GM21381 (cell line): ENCODE data around the gene FABP3.

Experiments
- ATAC-seq: cut with Tn5 transposase; IDR thresholded peaks from one replicate; pipeline ENCODE4 v1.9.1; 2021; ENCODE audit warnings: mild to moderate bottlenecking, moderate library complexity; ENCODE audit not compliant: unreplicated experiment

The FABP3 gene

DNA sequence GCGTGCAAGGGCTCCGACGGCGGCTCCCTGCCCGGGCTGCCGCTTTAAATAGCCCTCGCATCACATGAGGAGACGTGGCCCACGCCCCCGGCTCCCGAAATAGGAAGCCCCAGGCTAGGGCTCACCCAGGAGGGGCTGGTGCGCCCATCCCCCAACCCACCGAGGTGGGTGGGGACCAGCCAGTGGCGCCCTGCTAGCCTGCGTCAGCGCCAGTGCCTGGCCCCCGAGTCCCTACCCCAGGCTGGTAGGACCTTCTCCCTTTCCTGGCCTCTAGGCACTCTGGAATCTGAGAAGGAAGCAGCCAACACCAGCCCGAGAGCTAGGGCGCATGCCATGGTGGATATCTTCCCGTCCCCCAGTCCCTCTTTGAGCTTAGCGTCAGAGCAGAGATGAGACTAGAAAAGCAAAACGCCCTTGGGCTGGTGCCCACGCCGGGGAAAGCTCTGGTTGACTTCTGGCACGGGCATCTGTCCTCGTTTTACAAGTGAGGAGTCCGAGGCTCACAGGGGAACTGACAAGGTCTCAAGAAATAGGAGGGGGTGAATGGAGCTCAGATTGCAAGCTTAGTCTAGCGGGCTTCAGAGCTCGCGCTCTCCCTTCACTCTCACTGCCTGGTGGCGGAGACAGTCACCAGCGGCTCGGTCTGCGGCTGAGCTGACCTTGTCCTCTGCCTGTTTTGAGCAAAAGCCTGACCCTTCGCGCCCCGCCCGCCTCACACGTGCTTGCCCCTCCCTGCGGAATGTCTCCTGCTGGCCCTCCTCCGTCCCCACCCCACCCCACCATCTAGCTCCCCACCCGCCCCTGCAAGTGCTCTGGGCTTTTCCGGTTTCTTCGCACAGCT lies at the start of gene FABP3:
Gene FABP3 (minus strand): TSS at position 21 of the 841 bp plus-strand sequence. CDS start 62 bp downstream, outside the sequence.
- ATAC-seq, result no peak

DNA sequence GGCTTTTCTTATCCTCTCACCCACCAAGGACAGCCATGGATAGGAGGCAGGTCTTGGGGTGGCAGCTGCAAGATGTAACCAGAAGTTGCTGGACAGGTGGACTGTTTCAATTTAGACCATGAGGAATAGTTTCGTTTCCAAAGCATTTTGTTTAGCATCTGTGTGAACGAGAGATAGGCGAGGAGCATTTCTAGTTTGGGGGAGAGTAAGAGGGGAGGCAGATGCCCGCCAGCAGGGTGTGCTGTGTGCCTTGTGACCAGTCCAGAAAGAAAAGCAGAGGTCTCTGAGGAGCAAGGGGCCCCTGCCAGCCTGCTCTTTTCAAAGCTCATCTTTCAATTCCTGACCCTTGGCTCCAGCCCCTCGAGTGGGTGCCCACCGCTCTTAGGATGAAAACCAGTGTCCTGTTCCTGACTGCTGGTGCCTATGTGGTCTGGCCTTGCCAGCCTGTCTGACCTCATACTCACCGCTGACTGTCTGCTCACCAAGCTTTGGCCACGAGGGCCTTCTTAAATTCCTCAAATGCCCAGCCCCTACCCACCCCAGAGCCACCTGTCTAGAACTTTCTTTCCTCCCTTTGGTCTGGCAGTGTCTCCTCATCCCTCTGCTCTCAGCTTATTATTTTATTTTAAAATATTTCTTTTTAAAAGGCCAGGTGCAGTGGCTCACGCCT lies 48.6 kb upstream of the FABP3 start:
- ATAC-seq, result no peak

DNA sequence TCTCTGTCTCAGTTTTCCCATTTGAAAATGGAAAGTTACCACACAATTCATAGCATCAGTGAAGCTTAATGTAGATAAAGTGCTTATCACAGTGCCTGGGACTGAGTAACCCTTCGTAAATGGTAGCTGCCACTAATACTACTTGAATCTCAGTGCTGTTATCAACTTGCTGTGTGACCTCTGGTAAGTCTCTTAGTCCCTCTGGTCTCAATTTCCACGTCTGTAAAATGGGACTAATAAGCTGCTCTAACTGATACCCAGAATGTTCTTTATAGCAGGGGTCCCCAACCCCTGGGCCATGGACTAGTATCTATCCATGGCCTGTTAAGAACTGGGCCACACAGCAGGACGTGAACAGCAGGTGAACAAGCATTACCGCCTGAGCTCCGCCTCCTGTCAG lies 47.8 kb upstream of the FABP3 start:
- ATAC-seq, result no peak

DNA sequence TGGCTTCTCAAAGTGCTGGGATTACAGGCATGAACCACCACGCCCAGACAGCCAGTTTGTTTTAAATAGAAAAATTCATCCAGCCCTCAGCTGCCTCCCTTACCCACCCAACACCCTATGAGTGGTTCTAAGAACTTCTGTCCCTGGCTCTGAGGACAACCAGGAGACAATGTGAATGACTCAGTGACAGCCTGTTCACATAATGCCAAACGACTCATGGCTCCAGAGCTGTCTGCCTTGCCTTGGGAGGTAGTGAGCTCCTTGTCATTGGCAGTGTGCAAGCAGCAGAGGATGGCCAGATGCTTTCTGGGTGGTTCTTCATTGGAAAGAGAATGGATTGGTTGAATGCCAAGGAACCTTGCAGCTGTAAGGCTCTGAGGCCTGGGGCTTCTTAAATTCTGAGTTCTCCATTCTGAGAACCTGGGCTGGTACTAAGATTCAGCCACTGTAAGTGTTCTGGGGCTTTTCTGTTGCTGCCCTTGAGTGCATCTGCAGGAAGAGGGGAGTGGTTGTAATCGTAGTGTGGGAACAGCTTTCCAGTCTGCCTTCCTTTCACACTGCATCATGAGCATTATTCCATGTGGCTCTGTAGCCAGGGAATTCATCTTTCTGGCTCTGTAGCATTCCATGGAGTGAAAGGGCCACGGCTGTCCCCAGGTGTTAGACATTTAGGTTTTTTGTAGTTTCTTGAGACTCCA lies 45.9 kb upstream of the FABP3 start:
- ATAC-seq, result no peak

DNA sequence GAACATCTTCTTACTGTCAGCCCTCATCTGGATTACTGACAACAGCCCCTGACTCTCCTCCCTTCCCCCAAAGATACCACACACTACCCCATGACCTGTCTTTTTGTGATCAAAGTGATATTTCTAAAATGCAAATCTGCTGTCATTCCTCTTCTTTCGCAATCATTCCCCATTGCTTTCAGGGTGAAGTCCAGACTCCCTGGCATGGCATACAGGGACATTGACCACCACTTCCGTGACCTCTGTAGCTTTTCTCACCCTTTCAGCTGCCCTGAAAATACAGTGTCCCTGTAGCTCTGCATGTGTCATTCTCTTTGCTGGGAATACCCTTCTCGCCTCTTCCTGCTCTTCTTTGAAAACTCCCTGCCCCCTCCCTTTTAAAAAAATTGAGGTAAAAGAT lies 44.3 kb upstream of the FABP3 start:
- ATAC-seq, result no peak

DNA sequence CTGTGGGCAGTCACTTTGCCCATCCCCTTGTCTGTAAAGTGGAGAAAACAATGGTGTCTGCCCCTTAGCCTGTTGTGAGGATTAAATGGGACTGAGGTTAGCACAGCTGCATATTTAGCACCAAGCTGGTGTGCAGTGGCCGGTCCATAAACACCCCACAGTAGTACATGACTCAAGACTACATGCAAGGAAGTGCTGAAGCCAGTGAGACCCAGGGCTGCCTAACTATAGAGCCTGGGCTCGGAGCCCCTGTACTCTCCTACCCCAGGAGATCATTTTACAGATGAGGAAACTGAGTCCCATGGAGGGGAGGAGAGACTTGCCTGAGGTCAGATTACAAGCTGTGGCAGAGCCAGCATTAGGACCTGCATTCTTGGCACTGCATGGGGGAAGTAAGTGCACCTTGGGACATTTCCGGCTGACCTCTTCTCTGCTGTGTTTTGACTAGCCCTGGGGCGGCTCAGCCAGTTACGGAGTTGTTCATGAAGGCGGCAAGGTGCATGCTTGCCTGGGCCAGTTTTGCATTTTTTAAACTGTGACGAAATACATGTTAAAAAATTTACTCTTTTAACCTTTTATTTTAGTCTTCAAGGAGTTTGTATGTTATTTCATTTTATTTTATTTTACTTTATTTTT lies 43.3 kb upstream of the FABP3 start:
- ATAC-seq, result no peak

DNA sequence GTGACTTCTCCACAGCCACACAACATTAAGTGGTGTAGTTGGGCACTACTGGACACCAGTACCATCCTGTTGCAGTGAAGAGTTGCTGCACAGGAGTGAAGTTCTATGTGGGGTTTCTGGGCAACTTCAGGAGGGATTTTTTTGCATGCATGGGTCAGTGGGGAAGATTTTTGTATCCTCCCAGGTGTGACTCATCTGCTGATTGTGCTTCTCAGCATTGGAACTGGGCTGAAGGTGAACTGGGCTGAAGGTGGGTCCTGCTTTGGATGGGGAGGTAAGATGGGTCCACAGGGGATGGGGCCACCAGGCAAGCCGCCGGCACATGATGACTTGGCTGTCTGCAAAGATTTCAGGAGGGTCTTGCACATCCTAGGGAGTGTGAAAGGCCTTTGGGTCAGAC lies 42.8 kb upstream of the FABP3 start:
- no peak for ATAC-seq

DNA sequence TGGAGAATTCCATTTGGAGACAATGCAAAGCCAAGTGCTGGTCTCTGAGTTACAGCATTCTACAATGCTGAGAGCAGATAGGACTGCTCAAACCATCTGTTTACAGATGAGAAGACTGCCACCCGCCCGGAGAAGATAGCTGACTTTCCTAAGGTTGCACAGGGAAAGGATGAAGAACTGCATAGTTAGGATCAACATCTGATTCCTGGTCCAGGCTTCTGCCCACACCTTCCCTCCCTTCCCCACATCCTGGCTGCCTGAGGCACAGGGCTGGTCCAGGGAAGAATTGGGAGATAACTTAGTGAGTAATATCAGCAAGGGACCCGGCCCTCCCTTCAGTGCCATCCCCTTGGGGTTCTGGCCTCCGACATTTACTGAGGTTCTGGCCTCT lies 42.1 kb upstream of the FABP3 start:
- no peak for ATAC-seq

DNA sequence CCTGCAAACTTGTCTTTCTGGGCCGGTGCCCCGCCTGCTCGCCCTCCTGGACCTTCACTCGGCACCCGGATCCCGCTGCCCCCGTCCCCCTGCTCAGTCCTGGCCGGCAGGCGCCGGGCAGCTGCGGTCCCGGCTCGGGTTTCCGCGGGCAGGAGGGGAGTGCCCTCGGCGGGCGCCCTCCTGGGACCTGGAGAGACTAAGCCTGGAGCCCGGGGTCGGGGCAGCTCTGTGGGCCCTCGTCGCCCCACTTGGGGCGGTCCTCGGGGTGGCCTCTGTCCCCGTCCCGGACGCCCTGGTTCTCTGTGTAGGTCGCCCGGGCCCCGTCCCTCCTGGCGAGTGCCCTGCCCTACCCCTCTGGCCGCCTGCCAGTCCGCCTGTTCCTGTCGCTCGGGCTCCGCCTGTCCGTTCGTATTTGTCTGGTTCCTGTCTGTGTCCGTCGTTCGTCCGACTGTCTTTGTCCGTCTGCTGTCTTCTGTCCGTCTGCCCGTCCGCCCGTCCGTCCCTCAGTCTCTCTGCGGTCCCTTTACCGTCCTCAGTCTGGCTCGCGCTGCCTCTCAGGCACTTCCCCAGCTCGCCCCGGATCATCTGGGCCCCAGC lies 40.6 kb upstream of the FABP3 start:
- peak; percentile 44 for ATAC-seq

DNA sequence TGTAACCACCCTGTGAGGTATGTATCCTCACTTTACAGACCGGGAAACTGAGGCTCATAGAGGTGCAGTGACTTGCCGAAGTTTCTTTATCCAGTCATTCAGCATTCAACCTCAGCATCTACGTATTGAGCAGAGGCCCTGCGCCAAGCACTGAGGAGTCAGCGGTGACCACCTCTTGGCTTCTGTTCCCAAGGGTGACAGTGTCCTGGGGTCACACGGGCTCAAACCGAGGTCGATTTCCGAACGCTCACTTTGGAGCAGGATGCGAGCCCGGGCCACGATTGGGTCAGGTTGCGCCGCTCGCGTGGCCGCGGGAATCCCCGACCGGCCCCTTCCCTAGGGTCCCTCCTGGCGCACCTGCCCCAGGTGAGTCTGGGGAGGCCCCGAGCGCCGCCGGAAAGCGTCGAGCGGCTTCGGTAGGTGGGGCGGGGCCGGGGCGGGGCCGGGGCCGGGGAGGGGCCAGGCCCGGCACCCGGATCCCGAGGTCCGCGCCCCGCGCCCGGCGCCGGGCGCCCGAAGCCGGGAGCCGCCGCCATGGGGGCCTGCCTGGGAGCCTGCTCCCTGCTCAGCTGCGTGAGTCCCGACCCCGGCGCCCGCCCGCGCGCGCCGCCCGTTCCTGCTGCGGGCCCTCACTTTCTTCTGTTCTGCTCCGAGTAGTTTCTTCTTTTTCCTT lies 40.0 kb upstream of the FABP3 start, which contains the start of gene SERINC2:
Gene SERINC2 (plus strand): TSS at position 482 of the 673 bp plus-strand sequence. CDS start 53 bp downstream, at position 535.
- ATAC-seq, result peak; percentile 48

DNA sequence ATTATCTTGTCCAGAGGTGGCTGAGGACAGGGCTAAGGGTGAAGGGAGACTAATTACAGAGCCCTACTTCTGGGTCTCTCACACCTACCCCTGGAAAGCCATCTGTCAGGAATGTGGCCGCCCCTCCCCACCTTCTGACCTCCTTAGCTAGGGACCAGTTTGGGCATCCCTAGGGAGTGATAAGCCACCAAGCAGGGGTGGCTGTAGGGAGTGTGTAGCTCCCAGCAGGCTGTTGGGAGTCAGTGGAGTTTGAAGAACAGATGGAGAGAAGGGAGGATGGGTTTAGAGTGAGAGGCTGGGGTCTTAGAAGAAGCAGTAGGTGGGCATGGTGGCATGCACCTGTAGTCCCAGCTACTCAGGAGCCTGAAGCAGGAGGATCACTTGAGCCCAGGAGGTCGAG lies 39.3 kb upstream of the FABP3 start:
- no peak for ATAC-seq

DNA sequence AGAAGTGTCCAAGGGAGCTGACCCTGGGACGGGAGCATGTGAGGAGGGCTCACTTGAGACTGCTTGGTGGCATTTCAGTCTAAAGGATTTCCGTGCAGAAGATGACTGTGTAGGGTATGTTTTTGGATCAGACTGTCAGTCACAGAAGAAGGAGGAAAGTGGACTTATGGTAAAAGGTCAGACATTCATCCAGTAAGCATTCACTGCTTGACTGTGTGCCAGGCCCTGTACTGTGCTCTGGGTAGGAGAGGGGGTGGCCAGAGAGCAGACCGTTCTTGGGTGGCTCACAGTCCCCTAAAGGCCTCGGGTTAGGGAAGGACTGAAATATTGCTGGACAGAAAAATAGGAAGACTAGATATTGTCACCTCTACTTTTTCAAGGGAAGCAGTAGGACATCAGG lies 38.0 kb upstream of the FABP3 start:
- no peak for ATAC-seq

DNA sequence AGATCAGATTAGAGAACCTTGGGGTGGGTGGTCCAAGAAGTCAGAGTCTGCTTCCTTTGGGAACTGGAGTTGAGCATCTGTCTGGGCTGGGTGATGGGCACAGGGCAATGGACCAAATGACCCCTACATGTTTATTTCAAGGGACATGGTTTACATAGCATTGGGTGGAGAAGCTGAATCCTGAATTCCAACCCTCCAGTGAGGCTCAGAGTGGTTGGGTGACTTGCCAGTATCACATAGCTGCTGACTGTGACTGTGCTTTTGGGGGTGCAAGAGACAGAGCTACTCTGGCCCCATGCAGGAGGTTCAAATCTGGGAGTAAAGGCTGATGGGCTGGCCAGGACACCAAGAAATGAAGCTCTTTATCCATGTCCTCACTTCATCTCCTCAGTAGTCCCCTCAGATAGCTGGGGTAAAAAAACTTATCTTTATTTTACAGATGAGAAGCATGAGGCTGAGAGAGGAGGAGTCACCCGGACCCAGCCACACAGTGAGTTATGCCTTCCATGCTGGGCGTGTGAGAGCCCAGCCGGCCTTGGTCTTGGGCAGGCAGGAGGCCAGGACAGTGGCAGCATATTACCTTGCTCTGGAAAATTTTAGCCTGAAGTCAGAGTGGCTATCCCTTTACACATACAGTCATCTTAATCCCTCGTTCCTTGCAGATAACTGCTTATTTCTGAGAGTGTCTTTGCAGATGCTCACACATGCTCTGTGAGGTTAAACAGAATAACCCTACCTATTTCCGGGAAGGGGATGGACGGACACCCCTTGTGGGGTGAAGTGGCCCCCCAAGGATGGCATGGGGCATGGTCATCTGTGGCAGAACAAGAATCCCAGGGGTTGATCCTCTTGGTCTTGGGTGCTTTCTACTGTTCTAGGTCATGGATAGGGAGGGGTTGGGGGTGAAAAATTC lies 37.3 kb upstream of the FABP3 start:
- ATAC-seq, result no peak

DNA sequence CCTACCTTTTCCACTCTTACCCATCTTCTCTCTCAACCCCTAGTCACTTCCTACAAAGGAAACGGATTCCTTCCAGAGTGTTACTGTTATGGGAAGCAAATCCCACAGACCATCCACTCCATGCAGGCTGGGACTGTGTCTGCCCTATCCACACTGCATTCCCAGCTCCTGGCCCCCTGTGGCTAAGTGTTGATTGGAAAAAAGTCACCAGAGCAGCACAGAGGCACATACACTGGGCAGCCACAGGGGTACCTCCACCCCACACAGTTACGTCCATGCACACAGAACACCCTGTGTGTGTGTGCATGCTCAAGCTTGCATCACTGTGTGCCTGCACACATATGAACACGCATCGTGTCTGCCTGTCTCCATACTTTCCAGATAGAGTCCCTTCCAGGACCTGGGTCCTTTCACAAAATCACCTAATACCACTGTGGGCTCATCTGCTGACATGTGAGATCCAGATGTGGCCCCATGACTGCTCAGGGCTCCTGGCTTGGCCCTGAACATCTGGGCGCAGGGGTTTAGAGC lies 36.0 kb upstream of the FABP3 start:
- ATAC-seq, result no peak

DNA sequence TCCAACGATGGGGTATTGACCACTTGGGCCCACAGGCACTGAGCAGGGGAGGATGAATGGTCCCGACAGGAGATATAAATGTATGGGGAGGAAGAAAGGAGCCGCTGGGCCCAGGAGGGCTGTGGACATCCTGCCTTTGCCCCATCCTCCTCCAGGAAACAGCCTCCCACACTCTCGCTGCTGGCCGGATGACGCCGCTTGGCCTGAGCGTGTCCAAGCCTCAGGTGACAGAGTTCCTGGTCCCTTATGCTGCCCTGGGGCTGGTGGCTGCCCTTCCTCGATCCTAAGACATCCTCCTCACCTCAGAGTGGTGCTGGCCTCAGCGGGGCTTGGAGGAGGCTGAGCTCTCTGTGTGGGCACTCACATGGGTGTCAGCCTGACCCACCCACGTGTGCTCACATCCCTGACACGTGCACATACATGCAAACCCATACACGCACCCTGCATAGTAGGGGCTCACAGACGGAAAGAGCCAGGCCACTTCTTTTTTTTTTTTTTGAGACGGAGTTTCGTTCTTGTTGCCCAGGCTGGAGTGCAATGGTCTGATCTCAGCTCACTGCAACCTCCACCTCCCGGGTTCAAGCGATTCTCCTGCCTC lies 34.3 kb upstream of the FABP3 start:
- no peak for ATAC-seq

DNA sequence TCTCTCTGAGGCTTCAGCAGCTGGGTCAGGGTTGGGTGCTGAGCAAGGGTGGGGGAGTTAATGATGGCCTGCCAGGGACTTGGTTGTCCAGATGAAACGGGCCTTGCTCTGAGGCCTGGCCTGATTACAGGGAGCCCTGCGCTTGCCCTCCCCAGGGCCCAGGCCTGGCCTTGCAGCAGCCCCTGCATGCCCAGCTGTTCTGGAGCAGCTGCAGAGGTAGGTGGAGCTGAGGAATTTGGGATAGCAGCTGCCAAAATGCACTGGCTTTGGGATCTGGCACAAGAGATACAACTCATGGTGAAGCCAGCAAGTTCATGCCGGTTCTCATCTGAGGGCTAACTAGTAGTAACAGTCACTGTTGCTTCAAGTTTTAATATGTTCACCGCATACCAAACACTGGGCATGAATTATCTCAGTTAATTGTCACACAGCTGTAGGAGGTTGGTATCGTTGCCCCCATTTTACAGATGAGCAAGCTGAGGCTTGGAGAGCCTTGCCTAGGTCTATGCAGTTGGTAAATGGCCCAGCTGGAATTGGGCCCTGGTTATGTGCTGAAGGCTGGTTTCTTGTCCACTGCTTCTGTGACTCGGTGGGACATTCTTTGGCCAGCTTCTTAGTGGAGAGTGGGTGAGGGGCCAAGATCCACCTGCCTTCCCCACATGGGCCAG lies 32.8 kb upstream of the FABP3 start:
- no peak for ATAC-seq

DNA sequence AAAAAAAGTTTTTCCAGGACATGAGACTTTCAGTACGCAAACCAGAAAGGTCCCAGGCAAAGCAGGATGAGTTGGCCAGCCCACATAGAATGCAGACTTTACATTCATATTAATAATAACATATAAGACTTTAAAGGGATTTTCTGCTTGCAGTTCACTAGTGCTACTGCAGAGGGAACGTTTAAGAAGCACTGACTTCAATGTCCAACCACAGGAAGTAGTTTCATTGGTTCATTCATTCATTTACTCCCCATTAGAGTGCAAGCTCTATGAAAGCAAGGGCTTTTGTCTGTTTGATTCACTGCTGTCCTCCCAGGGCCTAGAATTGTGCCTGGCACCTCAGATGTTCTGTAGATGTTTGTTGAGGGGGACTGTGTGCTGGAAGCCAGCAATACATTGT lies 28.4 kb upstream of the FABP3 start:
- ATAC-seq, result no peak

DNA sequence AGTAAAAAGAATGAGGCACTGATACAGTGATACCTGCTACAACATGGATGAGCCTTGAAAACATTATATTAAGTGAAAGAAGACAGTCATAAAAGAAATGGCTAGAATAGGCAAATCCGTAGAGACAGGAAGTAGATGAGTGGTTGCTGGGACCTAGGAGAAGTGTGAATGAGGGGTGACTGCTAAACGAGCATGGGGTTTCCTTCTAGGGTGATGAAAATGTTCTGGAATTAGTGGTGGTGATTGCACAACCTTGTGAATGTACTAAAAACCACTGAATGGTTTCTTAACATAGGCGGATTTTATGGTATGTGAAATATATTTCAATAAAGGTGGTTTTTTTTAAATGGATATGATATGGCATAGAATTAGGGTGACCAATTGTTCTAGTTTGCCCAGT lies 27.5 kb upstream of the FABP3 start:
- ATAC-seq, result no peak
